LNCaP clone FGC (cell line): ENCODE measurements around the gene GTSE1.

Source experiments
- DNase-seq: peaks from one replicate; pipeline ENCODE4 v3.0.0-alpha.2; 2011; ENCODE audit warnings: low read depth
- H3K4me3 ChIP-seq: 2 replicates; pipeline ENCODE4 v1.5.1; 2011; ENCODE audit warnings: mild to moderate bottlenecking, low read depth, low read length, control low read depth
- CTCF ChIP-seq: IDR thresholded peaks from 2 replicates; pipeline ENCODE4 v1.5.1; 2012; ENCODE audit warnings: mild to moderate bottlenecking; ENCODE audit not compliant: control insufficient read depth, insufficient read depth; ENCODE audit errors: extremely low read depth

The GTSE1 gene

GRCh38 chr22:46329616-46330015 is 32.9 kb downstream of the GTSE1 start:
- no peak for TF ChIP-seq CTCF
- DNase-seq: no peak
- H3K4me3 ChIP-seq: no peak overlapping the region

- no peak overlapping the region for H3K4me3 ChIP-seq
- no peak for TF ChIP-seq CTCF
- no peak for DNase-seq
Observed at GRCh38 chr22:46330426-46330825, 33.8 kb downstream of the GTSE1 start.

GRCh38 chr22:46331496-46331895 is 34.8 kb downstream of the GTSE1 start:
- TF ChIP-seq CTCF: no peak
- H3K4me3 ChIP-seq: no peak overlapping the region
- no peak for DNase-seq

- no peak for TF ChIP-seq CTCF
- DNase-seq: peak; percentile 58
- H3K4me3 ChIP-seq: peak within 1 kb of the TSS; percentile 94
Observed at GRCh38 chr22:46335201-46336118, 38.8 kb downstream of the GTSE1 start, which contains the start of gene TRMU. Gene TRMU (plus strand): TSS chr22:46335714. CDS start chr22:46335765, 51 bp downstream.

GRCh38 chr22:46336119-46337078 is 39.7 kb downstream of the GTSE1 start:
- no peak for TF ChIP-seq CTCF
- no peak for DNase-seq
- H3K4me3 ChIP-seq: peak overlapping the region; percentile 94

GRCh38 chr22:46337870-46338269 is 41.2 kb downstream of the GTSE1 start:
- DNase-seq: no peak
- no peak for TF ChIP-seq CTCF
- H3K4me3 ChIP-seq: no peak overlapping the region
